Glomerular endothelial cell (primary cell): ENCODE measurements around the gene C1QB. TPM values are rescaled to one million over a fixed set of nuclear protein-coding genes. Genes with fewer than 3 reads are reported as not detected.

Experiments used
- DNase-seq: peaks from one replicate; pipeline ENCODE4 v3.0.0-alpha.2; 2011; ENCODE audit warnings: low read depth, low spot score; ENCODE audit errors: extremely low read depth
- total RNA-seq: library from RNA; depleted of rRNA; stranded (reverse); fragments of >200 nt; gene quantifications from 2 replicates; pipeline ENCODE4 v1.2.3, GENCODE V29; 2015

C1QB gene
- total RNA-seq, 1 donor from 2014 or later = not detected

DNA sequence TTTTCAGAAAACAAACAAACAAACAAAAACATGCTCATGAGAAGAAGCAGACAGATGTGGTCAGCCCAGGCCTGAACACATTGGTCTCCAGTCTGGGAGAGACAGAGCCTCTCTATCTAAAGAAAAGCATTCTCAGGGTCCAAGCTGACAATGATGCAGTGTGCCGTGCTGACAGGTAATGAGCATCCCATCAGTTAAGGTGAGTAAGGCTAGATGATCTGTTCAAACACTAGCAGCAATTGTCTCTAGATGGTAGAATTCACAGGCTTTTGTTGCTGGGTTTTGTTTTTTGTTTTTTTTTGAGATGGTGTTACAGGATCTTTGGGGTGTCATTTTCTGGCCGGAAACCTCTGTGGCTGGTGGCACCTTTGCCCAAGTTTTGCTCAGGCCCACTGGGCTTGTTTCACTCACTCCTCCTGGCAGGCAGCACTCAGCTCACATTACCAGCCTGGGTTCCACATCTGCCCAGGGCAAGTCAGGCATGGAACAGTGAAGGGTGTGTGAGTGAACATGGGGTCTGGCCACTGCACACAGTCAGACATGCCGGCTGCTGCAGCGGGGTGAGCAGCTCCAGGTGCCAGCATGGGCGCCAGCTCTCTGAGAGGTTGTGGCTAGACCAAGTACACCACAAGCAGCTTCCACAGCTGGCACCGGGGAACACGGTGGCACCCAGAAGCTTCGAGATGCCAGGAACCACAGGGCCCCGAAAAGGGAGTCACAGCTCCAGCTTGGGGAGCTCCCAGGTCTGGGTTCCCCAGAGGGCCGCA lies 19.2 kb upstream of the C1QB start:
- DNase-seq = no peak

DNA sequence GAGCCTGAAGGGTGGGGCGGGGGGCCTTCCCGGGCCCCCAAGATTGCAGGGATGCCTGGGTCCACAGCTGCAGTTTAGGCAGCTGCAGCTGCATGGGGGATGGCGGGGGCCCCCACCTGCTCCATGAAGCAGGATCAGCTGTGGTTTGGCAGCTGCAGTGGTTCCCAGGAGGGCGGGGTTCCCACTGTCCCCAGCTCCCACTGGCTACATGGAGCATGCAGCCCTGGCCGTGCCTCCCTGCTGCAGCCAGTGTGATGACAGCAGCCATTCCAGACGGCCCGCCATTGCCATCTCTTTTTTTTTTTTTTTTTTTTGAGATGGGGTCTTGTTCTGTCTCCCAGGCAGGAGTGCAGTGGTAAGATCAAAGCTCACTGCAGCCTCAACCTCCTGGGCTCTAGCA lies 17.6 kb upstream of the C1QB start:
- no peak for DNase-seq

DNA sequence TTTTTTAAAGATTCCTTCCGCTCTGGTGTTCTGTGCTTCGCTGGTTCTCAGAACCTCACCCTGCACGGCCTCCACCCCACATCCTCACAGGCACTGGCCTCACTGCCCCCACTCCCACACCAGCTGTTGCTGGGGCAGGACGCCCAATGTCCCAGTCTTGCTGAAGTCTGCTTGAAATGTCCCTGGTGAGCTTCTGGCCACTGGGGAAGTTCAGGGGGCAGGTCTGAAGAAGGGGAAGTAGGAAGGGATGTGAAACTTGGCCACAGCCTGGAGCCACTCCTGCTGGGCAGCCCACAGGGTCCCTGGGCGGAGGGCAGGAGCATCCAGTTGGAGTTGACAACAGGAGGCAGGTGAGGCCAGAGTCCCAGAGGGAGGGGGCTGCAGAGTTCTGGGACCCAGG lies 16.7 kb upstream of the C1QB start, which contains the start of gene C1QA:
C1QA (plus strand) TSS at position 276 of the 400 bp plus-strand sequence. CDS start 989 bp downstream, outside the sequence.
- DNase-seq = no peak

DNA sequence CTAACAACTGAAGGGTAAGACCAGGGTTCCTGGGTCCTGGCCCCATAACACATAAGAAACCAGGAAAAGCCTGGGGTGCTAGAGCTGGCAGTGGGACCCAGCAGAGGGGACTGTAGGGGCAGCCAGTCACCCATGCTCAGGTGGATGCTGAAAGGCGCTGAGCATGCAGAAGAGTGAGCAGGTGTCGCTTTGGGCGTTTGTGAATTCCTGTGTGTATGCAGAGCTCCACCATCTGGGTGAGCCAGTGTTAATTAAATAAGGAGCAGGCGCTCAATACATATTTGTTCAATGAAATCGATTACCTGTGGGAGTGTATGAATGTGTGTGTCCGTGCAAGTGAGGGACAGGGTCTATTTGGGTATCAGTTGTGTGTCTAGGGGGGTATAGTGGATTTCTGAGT lies 16.1 kb upstream of the C1QB start:
- DNase-seq = no peak

DNA sequence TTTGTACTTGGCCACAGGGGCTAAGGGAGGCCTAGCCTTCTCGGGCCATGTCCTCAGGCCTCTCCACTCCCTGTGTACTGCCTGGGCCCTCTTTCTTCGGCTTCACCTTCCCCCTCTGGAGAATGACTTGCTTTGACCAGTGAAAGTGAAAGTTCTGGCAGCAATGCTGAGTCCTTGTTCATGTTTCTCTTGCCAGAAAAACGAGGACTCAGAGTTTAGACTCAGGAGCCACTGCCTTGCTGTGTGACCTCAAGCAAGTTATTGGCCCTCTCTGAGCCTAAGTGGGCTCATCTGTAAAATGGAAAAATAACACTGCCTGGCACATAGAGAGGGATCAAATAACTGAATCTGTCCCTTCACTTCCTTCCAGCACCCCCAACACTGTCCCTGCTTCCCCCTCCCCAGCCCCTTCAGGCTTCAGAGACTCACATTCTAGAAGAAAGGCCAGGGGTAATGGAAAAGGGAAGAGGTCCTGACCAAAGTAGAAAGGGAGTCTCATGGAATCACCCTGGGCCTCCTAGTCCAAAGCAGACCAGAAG lies 15.1 kb upstream of the C1QB start:
- no peak for DNase-seq

DNA sequence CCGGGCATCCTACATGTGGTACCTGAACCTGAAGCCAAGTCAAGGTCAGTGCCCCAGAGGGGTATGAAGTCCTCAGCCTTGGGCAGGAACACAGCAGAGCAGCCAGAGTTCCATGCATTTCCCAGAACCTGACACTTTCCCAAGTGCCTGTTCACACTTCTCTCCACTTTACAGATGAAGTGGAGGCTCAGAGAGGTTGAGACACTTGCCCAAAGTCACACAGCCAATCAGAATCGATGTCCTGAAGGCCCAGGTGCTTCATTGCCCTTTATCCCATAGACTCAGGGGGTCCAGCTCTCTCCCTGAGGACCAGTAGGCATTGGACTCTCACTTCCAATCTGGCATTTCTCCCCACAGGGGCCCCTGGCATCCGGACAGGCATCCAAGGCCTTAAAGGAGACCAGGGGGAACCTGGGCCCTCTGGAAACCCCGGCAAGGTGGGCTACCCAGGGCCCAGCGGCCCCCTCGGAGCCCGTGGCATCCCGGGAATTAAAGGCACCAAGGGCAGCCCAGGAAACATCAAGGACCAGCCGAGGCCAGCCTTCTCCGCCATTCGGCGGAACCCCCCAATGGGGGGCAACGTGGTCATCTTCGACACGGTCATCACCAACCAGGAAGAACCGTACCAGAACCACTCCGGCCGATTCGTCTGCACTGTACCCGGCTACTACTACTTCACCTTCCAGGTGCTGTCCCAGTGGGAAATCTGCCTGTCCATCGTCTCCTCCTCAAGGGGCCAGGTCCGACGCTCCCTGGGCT lies 14.4 kb upstream of the C1QB start:
- no peak for DNase-seq

DNA sequence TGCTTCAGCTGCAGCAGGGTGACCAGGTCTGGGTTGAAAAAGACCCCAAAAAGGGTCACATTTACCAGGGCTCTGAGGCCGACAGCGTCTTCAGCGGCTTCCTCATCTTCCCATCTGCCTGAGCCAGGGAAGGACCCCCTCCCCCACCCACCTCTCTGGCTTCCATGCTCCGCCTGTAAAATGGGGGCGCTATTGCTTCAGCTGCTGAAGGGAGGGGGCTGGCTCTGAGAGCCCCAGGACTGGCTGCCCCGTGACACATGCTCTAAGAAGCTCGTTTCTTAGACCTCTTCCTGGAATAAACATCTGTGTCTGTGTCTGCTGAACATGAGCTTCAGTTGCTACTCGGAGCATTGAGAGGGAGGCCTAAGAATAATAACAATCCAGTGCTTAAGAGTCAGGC lies 13.8 kb upstream of the C1QB start:
- no peak for DNase-seq

DNA sequence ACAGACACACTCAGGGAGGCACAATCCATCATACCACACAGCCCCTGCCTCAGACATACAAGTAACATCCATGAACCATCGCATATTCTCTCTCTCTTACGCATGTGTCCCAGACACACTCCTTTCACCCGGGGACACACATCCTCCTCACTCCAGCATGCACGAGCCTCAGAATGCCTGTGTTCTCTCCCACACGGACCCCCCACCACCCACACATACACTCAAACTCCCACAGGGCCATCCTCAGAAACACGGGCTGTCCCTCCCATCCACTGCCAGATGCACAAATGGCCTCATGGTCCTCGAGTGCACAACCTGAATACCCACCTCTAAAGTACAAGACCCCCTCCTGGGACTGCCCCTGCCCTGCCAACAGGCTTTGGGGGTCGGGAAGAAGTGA lies 11.8 kb upstream of the C1QB start:
- DNase-seq = no peak

DNA sequence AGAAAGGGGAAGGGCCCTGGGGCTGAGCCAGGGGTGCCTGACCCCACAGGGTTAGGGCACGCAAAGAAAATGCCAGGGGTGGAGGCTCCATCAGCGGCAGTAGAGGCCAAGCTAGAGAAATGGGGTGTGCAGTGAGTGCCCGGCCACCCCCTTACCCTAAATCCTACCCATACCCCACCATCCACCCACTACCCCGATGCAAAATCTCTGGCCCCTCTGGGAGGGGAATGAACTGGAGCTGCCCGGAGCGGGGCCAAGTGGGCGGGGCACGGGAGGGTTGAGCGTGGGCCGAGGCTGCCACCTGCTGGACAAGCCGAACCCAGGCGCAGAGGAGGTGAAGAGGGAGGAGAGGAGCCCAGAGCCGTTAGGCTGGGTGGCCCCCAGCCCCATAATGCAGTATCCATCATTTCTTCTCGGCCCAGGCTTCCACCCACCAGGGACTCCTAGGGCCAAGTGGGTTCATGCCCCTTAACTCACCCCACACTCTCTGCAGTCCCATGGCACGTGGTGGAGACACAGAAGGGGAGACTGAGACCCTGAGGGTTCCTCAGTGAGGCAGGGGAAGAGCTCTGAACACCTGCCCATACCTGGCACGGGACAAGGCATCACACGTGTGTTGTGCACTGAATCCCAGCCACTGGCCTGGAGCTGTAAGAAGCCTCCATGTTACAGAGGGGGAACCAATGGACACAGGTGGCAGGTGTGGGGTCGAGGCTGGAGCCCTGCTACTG lies 11.0 kb upstream of the C1QB start:
- DNase-seq = no peak

DNA sequence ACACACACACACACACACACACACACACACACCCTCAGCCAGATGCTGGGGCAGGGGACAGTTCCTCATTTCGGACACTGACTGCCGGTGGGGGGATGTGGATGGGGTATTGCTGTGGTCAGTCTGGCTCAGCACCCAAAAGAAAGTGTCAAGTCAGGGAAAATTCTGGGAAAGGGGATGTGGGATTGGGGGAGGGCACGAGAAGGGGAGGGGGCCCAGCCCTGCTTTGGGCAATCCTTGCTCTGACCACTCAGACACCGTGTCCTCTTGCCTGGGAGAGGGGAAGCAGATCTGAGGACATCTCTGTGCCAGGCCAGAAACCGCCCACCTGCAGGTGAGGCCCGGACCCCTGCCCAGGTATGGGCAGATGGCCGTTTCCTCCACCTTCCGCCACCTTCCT lies 9.7 kb upstream of the C1QB start, which contains the start of gene C1QC:
C1QC (plus strand) TSS at position 253 of the 400 bp plus-strand sequence. CDS start 391 bp downstream, outside the sequence.
- no peak for DNase-seq

DNA sequence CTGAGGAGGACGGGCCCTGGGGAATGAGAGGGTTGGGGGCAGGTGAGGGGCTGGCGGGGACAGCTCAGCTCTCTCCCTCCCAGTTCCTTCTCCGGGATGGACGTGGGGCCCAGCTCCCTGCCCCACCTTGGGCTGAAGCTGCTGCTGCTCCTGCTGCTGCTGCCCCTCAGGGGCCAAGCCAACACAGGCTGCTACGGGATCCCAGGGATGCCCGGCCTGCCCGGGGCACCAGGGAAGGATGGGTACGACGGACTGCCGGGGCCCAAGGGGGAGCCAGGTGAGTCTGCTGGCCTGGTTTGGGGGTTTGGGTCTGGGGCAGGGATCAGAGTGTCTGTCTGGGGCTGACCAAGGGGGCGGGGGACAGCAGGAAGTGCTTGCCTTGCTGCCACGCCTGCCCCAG lies 9.1 kb upstream of the C1QB start:
- no peak for DNase-seq

DNA sequence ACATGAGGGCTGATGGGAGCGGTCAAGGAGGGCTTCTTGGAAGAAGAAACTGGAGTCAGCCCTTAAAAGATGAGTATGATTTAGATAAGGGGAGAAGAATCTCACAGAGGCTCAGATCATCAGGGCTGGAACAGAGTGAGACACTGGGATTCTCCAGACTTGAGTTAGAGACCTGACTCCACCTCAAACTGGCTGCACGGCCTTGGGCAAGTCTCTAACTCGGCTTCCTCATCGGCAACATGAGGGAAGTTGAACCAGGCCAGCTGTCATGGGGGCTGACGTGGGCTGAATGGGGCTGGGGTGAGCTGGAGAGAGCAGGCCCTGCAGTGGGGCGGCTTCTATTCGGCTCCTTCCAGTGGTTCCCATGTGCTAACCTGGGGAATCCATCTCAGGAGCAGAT lies 7.1 kb upstream of the C1QB start:
- no peak for DNase-seq

DNA sequence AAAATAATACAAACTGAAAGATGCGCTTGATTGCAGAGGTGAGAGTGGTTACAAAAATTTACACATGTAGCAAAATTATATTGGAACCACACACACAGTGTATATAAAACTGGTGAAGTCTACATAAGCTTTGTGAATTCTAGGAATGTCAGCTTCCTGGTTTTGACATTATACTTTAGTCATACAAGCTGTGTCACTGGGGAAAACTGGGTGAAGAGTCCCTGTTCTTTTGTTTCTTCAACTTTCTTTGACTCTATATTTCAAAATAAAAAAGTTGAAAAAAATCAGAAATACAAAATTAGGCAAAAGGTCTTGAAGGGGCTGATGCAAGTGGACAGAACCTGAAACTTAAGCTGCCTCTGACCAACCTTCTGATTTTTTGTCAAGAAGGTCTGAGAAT lies 6.7 kb upstream of the C1QB start:
- no peak for DNase-seq

DNA sequence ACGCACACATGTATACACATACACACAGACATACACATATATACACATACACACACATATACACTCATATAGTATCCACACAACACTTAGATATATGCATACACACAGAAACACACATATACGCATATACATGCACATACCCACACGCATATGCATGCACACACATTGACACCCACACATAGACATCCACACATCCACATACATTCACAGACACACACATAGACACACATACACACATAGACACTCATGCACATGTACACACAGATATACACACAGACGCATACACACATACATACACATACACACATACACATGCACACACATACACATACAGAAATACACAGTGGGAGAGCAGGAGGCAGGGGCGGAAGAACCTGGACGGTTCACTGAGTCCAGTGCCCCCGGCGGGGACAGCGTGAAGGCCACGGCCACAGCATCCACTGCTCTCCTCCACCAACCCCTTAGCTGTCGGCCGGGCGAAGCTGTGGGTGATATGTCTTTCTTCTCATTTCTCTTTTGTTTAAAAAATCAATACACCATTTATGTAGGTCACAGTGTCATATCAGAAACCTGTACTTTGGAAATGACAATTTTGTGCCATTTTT lies 2.8 kb upstream of the C1QB start:
- no peak for DNase-seq

DNA sequence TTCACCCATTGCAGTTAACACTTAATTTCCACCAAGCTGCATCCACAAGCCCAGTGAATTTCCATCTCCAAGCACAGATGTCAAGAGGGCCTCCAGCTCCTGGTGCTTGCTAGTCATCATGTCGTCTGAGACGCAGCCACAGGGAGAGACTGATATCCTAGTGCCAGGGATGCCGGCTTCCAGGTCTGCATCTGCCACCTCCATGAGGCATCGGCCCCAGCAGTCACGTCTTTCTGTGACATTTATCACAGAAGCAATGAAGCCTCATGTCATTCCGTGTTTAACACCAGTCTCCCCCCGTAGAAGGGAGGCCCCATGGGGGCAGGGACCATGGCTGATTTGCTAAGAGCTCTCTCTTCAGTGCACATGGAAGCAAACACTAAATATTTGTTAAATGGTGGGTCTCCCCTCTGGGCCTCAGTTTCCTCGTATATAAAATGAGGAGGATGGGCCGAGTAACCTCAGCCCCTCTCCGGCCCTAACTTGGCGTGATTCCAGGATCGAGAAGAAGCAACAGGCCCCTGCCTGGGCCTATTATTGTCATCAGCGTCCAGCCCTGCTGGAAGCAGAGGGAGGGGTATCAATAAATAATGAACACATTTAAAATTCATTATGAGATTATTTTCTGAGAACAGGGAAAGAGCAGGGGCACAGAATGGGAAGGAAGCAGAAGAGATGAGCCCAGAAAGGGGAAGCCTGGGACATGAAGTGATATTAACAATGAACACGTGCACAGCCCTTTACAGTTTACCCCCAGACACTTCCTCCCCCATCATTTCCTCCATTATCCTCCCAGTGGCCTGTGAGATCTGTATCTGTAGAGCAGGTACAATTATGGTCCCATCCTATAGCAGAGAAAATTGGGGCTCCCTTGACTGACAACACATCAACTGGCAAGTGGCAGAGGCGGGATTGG lies 837 bp upstream of the C1QB start:
- no peak for DNase-seq

DNA sequence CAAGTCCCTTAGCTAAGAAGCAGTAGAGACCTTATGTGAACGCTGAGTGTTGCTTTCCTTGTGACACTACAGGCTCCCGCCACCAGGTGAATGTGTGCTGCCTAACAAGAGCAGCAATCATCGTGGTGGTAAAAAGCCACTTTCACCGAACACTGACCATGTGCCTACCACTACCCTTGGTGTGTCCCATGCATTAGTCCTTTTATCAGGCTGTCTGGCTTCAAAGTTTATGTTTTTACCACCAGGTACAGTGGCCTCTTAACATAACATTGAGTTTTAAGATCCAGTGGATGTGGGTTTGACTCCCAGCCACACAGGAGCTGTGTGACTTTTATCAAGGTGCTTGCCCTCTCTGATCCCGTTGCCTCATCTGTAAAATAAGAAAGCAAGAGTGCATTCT lies 1.7 kb downstream of the C1QB start:
- DNase-seq = no peak

DNA sequence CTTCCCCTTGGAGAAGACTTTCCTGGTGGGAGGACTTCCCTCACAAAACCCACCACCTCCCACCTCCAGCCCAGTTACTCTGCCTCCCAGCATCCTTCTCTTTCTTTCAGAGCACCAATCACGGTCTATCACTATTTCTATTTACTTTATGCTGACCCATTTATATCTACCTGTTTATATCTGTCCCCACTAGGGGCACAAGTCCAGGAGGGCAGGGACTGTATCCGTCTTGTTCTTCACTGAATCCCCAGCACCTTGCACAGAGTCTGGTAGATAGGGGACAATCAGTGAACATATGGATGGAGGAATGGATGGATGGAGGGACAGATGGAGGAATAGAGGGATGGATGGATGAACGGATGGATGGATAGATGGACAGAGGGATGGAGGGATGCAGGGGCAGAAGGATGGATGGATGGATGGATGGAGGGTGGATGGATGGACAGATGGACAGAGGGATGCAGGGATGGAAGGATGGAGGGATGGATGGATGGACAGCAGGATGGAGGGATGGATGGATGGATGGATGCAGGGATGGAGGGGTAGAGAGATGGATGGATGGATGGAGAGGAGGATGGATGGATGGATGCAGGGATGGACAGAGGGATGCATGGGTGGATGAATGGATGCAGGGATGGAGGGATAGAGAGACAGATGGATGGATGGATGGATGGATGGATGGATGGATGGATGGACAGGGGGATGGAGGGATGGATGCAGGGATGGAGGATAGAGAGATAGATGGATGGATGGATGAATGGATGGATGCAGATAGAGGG lies 5.5 kb downstream of the C1QB start:
- no peak for DNase-seq

DNA sequence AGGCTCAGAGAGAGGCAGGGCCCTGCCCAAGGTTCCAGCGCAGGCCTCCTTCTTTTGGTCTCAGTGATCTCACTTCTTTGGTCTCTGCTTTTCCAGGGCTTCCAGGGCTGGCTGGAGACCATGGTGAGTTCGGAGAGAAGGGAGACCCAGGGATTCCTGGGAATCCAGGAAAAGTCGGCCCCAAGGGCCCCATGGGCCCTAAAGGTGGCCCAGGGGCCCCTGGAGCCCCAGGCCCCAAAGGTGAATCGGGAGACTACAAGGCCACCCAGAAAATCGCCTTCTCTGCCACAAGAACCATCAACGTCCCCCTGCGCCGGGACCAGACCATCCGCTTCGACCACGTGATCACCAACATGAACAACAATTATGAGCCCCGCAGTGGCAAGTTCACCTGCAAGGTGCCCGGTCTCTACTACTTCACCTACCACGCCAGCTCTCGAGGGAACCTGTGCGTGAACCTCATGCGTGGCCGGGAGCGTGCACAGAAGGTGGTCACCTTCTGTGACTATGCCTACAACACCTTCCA lies 7.7 kb downstream of the C1QB start:
- no peak for DNase-seq

DNA sequence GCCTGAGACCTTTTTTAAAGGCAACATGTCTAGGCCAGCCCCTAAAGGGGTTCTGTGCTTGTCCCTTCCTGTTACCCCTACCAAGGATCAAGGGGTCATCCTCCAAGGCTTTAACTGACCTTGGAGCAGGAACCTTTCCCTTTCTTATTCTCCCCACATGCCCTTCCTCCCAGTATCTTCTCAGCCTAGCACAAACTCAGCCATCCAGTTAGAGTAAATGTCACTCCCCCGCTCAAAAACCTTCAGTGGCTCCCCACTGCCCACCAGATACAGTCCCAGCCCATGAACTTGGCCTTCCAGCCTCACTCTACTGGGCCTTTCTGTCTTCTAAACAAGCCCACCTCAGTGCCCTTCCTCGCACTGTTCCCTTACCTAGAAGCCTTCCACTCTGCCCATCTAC lies 8.8 kb downstream of the C1QB start:
- no peak for DNase-seq
